Kidney glomerular epithelial cell (primary cell): ENCODE results near the gene PGBD5.
A peak's percentile ranks its signal among the peaks of the same experiment; 100 is the strongest.

ENCODE experiments used
- DNase-seq: peaks from one replicate; lab custom pipeline; 2025; lab: John Stamatoyannopoulos, UW

The PGBD5 gene

DNA sequence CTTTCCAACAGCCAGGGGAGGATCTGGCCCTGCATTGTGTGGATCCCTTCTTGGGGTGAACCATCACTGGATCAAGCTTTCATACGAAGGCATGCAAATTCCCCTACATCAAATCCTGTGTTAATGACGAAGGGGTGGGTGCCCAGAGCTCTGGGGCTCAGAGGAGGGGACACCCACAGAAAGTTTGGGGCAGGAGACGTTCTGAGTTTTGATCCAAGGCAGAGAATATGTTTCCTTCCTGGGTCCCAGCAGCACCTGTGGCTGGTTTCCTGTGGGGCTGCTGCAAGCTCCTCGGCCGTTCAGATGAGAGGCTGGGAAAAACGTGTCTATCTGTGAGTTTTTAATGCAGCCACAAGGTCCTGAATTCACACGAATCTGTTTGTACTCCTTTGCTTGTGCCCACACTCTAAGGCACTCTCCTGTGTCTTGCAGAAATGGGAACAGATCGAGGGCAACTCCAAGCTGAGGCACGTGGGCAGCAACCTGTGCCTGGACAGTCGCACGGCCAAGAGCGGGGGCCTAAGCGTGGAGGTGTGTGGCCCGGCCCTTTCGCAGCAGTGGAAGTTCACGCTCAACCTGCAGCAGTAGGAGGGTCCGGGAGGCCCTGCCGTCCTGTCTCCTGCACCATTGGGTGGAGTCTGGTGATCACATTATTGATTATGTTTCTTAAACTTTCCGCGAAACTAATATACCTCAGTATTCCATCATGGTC lies 147.1 kb downstream of the PGBD5 start:
- DNase-seq = no peak

DNA sequence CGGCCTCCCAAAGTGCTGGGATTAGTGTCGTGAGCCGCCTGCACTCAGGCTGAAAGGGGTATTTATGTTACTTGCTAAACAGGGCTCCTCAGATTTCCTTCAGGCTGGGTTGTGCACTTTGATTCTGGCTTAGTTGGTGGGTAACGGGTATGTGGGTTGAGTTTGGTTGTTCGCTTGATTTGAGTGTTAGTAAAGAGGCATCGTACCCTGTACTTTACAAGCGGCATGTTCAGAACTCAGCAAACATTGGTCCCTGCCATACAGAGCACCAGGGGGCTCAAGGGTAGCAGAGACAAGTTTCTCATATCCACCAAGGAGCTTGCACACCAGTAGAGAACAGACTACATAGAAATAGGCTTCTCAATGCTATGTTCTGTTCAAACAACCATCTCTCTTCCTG lies 147.8 kb downstream of the PGBD5 start:
- DNase-seq = no peak

DNA sequence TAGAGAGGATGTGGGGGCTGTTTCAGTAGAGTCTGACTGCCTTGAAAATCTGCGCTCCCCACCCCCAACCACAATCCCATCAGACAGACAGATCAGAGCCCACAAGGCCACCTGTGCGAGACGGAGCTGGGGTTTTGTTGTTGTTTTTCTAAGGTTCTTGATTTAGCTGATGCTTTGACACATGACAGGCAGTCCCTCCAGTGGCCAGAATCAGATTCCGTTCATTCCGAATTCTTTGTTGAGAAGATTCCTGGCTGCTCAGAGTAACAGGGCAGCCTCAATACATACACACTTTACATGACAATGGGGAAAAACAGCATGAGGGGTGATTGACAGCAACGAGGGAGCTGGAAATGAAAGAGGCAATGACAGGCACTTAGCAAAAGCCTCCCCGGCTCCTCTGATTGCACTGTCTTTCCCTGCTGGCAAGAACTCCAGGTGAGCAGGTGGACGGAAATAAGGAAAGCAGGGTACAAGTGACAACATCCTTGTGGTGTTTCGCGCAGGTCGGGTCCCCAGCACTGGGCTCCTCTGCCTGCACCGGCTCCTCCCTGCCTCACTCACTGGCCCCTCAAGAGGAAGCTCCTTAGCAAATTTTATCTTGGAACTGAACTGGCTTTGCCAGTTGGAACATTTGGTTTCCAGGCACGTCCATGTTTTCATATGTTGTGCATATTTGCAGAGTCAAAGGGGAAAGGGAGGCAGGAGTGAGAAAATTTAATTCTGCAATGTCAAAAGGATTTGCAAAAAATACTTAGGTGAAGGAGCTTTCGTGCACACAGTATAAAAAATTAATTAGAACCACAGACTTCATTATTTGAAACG lies 148.7 kb downstream of the PGBD5 start:
- DNase-seq = no peak

DNA sequence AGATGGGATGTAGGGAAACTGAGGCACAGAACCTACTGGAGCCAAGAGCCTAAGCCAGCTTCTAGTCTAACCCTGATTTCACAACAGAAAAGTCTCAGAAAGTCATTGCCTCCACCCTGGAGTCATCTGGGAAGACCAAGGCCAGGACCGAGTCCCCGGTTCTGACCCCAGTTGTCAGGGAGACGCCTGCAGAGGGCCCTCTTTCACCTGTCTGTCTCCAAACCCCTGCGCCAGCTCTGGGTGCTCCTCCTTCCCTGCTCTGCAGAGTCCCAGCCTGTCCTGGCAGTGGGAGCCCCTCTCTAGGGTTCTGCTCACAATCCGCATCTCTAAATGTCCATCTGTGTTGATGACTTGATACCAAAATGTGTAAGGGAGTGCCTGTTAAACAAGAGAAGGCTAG lies 149.7 kb downstream of the PGBD5 start:
- no peak for DNase-seq

DNA sequence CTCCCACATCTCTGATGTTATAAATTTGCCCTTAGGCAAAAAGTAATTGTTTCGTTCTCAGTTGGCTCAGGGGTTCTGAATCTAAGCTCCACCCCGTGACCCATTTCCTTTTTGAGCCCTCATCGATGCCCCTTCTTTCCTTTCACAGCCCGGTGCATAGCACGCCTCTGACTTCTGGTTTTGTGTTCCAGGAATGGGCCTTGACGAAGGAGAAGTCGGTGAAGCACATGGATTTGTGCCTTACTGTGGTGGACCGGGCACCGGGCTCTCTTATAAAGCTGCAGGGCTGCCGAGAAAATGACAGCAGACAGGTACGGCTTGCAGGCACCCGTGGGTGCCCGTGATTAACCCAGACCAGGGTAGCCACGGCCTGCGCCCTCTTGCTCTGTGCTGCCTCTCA lies 151.9 kb downstream of the PGBD5 start:
- no peak for DNase-seq

DNA sequence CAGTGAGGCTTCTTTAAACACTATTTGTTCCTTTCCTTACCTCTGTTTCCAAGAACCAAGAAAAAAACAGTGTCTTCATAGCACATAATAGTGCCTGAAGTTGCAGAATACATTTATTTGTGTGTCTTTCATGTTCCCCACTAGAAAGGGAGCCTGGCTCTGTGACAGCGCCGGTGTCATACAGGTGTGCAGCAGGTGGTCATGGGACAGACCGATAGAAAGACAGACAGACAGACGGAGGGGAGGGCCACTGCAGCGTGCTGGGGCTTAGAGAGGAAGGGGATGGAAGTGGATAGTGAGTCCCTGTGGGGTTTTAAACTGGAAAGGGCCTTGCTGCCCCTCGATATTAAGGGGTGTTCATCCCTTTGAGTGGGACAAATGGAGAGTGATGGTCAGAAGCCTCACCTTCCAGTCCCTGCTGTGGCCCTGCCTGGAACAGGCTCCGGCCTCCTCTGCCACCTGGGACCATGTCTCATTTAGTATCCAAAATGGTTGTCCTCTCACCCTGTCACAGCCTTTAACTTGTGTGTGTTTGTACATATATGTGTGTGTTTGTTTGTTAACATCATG lies 152.9 kb downstream of the PGBD5 start:
- no peak for DNase-seq

DNA sequence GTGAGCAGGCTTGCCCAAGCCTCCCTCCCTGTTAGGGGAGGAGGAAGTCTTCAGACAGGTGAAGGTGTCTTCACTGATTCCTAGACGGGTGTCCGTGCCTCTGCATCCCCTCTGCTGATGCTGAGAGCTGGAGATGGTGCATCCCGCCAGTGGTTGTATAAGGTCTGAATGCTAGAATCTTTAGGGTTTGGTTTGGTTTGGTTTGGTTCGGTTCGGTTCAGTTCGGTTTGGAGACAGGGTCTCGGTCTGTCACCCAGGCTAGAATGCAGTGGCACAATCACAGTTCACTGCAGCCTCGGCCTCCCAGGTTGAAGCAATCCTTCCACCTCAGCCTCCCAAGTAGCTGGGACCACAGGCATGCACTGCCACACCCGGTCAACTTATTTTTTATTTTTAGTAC lies 153.6 kb downstream of the PGBD5 start:
- DNase-seq = no peak

DNA sequence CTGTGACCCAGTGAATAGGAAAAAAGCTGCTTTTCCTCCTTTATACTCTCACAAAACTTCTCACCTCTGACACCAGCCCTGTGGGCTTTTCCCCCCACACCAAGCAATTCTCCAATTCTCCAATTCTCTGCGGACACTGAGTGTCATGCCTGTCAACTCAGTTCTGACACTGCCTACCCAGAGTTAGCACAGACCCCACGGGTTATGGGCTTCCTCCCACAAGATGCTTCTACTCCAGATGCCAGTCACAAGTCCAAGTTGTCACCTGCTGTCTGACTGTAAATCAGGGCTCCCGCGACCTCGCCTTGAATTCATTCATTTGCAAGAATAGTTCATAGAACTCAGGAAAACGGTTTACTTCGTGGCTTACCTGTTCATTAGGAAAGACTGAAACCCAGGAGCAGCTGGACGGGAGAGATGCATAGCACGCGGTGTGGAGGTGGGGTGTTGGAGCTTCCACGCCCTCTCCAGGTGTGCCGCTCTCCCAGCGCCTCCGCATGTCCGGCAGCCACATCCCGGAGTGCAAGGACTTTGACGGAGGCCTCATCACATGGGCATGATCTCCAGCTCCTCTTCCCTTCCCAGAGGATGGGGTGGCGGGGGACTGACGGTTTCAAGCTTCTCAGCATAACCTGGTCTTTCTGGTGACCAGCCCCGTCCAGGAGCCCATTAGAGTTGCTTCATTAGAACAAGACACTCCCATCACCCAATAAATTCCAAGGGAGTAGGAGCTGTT lies 154.7 kb downstream of the PGBD5 start:
- no peak for DNase-seq

DNA sequence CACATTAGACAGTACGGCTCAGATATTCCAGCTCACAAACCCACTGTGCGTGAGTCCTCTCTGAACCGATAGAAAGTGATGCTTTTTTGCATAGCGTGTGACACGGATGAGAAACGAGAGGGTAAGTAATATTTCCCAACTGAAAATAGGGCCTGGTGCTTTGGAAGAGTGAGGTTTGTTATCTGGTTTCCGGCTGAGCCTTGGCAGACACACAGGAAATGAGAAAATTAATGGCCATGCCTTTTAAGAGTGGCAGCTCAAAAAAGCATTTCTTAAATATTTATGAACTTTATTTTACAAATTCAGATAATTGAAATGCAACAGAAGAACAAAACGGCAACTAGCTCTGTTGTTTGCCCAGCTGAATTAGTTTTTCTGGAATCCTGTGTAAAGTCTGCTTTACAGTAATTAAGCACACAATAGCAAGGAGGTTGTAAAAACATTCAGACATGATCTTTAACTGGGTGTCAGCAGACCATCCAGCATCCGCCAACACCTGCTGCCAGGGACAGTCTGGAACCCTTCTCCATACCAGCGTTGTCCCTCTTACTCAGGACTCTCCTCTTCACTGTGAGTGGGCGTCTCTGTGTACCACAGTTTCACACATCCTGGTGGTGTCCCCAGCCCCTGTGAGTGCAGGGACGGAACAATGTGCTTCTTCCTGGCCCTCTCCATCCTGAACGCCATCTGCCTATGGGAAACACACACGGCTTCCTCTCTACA lies 155.4 kb downstream of the PGBD5 start:
- DNase-seq = no peak

DNA sequence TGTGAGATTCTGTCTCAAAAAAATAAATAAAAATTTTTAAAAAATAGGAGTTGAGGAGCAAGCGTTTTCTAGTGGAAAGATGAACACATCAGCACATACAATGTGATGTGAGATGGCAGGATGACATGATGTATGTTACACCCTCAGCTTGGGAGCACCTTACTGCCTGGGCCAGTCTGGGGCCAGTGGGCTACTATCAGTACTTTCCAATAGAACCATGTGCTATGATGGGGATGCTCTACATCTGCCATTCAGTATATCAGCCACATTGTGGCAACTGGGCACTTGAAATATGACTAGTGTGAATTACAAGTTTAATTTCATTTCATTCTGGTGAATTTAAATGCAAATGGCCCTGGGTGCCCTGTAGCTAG lies 156.0 kb downstream of the PGBD5 start:
- DNase-seq = no peak

DNA sequence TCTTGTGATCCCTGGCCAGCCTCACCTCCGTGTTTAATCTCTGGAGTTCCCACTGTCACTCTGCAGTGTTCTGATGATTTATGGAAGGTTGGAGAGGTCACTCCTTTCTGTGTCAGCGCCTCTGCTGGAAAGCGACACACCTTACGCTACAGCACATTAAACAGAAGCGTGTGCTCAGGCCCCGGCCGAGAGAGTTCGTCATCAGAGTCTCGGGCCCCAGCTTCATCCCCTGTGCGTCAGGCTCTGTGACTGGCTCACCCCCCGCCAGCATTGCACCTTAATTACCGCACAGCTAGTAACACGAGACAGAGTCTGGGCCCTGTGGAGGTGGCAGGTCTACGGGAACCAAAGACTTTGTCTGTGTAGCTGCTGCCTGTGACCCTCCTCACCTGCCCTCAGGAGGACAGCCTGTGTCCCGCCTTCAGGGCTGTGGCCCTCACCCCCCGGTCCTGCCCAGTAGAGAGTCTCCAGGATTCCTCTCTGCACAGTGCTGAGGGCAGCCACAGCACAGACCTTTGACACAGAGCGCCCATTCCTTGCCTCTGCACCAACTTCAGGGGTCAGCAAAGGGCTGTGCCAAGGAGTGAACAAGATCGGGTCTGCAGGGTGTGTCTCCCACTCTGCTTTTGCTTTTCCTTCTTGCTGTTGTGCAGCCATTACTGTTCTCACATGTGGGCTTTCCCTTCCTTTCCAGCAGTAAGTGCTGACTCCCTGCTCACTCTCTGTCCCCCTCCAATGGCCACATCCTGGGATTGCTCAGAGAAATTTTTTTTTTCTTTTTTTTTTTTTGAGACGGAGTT lies 157.6 kb downstream of the PGBD5 start:
- peak; percentile 62 for DNase-seq

DNA sequence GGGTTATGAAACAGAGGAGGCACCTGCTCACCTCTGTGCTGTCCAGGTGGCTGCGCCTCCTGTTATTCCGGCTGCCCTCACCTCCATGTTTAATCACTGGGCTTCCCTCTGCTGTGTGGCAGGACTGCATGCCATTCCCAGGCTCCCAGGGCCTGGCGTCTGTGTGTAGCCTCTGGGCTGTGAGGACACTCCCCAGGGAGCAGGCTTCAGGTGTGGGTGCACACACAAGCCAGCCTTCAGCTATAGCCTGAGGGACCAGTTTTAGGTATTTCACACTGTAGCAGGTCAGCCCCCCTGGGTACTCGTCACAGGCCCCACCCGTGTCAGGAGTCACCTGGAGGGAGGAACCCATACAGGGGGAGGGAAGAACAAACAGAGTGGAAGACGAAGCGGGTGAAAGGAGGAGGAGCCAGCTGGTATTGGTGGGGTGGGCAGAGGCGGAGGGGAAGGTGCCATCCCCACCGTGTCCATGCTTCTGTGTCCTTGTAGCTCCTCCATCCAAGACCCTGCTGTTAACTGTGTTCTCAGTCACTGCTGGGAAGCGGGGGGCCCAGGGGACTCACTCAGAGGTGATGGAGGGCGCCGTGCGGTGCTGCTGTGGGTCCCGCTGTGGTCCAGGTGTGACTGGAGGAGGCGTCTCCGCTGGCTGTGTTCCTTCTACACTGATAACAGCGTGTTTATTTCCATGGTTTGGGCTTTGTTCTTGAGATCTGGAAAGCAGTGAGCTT lies 158.6 kb downstream of the PGBD5 start:
- no peak for DNase-seq

DNA sequence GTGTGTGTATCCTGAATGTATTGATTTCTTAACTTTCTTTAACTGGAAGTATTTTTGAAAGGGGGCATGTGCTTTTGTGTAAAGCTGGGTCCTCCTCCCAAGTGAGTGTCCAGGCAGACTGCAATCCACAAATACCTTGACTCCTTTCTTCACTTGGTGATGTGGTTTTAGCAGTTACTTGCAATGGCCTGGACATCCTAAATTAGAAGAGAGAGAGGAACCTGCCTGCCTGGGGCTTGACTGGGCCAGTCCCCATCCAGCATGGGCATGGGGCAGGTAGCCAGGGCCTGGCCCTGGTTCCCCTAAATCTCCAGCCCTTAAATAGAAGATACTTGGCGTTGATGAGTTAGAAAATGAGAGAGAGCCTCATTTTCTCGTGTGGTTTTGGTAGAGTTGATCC lies 159.7 kb downstream of the PGBD5 start:
- DNase-seq = no peak

DNA sequence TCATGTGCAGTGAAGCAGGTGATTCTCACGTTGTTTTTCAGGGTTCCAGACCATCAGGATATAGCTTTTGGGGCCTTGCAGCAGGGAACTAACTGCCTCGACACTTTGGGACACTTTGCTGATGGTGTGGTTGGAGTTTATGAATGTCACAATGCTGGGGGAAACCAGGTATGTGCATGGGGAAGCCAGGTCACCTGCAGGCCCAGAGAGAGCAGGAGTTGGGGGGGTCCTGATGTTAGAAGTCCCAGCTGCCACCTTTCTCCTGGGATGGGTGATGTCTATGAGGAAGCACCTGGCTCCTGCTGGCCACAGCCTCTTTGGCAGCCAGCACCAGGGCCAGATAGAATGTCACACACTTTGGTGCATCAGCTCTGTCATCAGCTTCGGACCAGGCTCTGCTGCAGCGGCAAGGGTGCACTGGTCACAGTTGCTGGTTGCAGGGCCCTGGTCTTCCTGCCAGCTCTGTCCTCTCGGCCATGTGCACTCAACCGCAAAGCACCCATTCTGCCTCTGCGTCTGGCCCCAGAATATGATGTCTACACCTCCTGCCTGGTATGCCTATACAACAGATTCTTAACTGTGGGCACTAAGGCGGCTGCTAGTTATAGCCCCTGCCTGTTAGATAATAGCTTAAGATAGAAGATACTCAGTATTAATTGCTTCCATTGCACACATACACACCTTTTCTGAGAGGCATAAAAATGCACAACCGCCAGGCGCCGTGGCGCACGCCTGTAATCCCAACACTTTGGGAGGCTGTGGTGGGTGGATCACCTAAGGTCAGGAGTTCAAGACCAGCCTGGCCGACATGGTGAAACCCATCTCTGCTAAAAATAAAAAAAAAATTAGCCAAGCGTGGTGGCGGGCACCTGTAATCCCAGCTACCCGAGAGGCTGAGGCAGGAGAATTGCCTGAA lies 160.7 kb downstream of the PGBD5 start:
- DNase-seq = no peak
